BE2C (cell line): ENCODE measurements around the gene SPTBN1.

ENCODE experiments used
- DNase-seq: peaks from one replicate; pipeline ENCODE4 v3.0.0-alpha.2; 2020
- H3K27me3 ChIP-seq: fragments of 250-450 bp; sonication (Bioruptor Pico); 2 replicates; pipeline ENCODE4 v1.5.1; 2020; ENCODE audit warnings: mild to moderate bottlenecking
- H3K36me3 ChIP-seq: fragments of 250-450 bp; sonication (Bioruptor Pico); 2 replicates; pipeline ENCODE4 v1.5.1; 2020; ENCODE audit warnings: mild to moderate bottlenecking
- H3K4me1 ChIP-seq: fragments of 250-450 bp; sonication (Bioruptor Pico); 2 replicates; pipeline ENCODE4 v1.5.1; 2020
- H3K4me3 ChIP-seq: 2 replicates; pipeline ENCODE4 v1.5.1; 2011; ENCODE audit warnings: low read depth, low read length
- H3K9me3 ChIP-seq: fragments of 250-450 bp; sonication (Bioruptor Pico); 2 replicates; pipeline ENCODE4 v1.5.1; 2020
- CTCF ChIP-seq: IDR thresholded peaks from 2 replicates; pipeline ENCODE4 v1.5.1; 2012; ENCODE audit warnings: mild to moderate bottlenecking, low read depth, low read length

The SPTBN1 gene

DNA sequence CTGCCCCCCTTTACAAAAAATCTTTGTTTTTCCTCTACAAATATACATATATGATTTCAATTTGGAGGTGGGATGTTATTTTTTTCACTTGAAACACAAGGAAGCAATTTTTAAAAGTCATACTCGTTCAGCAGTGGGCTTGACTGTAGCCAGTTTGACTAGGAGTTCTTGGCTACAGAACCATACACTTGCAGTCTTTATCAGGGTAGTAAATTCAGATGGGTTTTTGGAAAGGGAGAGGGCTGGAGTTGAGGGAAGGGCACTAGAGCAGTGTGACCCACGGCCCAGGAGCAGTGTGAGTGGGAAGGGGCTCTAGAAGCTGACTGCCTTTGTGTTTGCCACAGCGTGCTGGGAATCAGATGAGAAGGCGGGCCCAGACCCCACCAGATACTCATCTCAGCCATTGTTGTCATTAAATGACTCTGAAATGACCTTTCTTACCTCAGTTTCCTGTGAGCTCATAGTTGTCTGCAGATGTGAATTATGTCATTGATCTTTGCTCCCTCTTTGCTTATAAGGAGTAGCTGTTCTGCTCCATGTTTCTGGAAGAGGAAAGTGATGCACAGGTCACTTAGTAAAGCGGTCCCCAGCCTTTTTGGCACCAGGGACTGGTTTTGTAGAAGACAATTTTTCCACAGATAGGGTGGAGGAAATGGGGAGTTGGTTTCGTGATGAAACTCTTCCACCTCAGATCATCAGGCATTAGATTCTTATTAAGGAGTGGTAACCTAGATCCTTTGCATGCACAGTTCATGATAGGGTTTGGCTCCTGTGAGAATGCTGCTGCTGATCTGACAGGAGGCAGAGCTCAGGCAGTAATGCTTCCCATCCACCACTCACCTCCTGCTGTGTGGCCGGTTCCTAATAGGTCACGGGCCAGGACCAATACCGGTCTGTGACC lies 116.8 kb downstream of the SPTBN1 start:
- H3K4me1 ChIP-seq, result peaks cover 26% of the 10 kb centered on the region
- DNase-seq, result no peak
- TF ChIP-seq CTCF, result no peak
- no peaks in the 10 kb centered on the region for H3K9me3 ChIP-seq
- no peaks in the 10 kb centered on the region for H3K36me3 ChIP-seq
- no peak overlapping the region for H3K4me3 ChIP-seq
- no peaks in the 10 kb centered on the region for H3K27me3 ChIP-seq

DNA sequence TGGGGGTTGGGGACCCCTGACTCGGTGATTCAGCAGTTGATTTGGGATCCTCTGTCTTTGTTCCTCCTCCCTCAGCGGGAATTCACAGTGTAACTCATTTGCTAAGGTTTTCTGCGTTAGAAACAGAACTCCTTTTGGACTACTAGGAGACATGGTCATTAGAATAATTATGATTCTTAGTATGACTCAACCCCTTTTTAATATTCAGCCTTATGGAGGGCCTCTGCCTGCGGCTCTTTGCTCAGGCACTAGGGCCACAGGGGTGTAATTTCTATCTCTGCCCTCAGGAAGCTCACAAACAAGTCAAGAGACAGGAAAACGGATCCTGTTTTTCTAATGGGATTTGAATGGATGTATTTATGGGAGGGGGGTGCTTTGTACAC lies 117.4 kb downstream of the SPTBN1 start:
- H3K36me3 ChIP-seq, result no peaks in the 10 kb centered on the region
- H3K27me3 ChIP-seq, result no peaks in the 10 kb centered on the region
- peaks cover 26% of the 10 kb centered on the region for H3K4me1 ChIP-seq
- no peak for TF ChIP-seq CTCF
- H3K4me3 ChIP-seq, result no peak overlapping the region
- H3K9me3 ChIP-seq, result no peaks in the 10 kb centered on the region
- DNase-seq, result no peak

- Histone ChIP-seq H3K27me3 (no peaks in the 10 kb centered on the region), H3K36me3 (no peaks in the 10 kb centered on the region), H3K9me3 (no peaks in the 10 kb centered on the region), H3K4me3 (no peak overlapping the region), H3K4me1 (peaks cover 25% of the 10 kb centered on the region)
- no peak for TF ChIP-seq CTCF
- peak; percentile 27 for DNase-seq
These were observed 118.2 kb downstream of the SPTBN1 start for GRCh38 chr2:54574107-54574859.

DNA sequence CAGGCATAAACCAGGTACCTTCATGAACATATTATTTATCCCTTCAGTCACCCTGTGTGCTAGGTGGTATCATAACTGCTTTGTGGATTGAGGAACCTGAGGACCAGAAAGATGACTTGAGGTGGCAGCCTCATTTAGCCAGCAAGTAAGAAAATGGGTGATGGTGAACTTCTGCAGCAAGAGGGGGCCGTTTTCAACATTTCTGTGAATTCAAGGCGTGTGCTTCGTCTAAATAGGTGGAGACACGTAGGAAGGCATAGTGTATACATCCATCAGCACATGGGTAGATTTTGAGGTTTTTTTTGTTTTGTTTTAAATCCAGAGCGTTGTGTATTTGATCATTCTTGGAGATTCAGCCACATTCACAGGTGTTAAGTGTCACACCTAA lies 118.7 kb downstream of the SPTBN1 start:
- H3K27me3 ChIP-seq, result no peaks in the 10 kb centered on the region
- H3K4me3 ChIP-seq, result no peak overlapping the region
- H3K9me3 ChIP-seq, result no peaks in the 10 kb centered on the region
- DNase-seq, result no peak
- no peaks in the 10 kb centered on the region for H3K36me3 ChIP-seq
- peaks cover 23% of the 10 kb centered on the region for H3K4me1 ChIP-seq
- TF ChIP-seq CTCF, result no peak

- Histone ChIP-seq H3K27me3 (no peaks in the 10 kb centered on the region), H3K4me3 (no peak overlapping the region), H3K36me3 (no peaks in the 10 kb centered on the region), H3K9me3 (no peaks in the 10 kb centered on the region), H3K4me1 (peaks cover 19% of the 10 kb centered on the region)
- no peak for DNase-seq
- no peak for TF ChIP-seq CTCF
These were observed 119.3 kb downstream of the SPTBN1 start for GRCh38 chr2:54575379-54575888.

DNA sequence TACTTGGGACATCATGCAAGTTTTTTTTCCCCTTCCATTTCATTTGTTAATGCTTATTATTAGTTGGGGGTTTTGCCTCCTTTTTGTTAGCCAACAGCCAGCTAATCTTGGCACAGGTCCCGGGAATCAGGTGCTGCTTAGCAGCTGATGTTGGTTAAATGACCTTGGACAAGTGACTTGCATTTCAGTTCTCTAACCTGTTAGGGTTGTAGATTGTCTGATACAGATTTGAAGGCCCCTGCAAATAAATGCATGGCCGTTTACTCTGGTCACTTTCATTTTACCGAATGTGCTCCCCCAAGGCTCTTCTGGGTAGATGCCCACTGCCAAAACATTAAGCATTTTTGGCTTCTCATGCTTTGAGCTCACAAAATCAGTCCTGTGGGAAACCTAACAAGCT lies 120.9 kb downstream of the SPTBN1 start:
- no peaks in the 10 kb centered on the region for H3K36me3 ChIP-seq
- no peak for TF ChIP-seq CTCF
- peak; percentile 33 for DNase-seq
- no peaks in the 10 kb centered on the region for H3K27me3 ChIP-seq
- no peak overlapping the region for H3K4me3 ChIP-seq
- H3K4me1 ChIP-seq, result peaks cover 18% of the 10 kb centered on the region
- no peaks in the 10 kb centered on the region for H3K9me3 ChIP-seq
